SK-N-SH (cell line): ENCODE results near the gene FOSL1. TPM values are rescaled to one million over a fixed set of nuclear protein-coding genes. Genes with fewer than 3 reads are reported as not detected.
A peak's percentile ranks its signal among the peaks of the same experiment; 100 is the strongest.

Experiments used
- CTCF ChIA-PET: fragments of 300-600, 350-600 bp; formaldehyde crosslinking; extraction: SDS; loops from one replicate; lab custom pipeline; 2021; lab: Yijun Ruan, JAX
- POLR2A ChIA-PET: fragments of 350-600 bp; sonication (Branson Sonifier 250); formaldehyde crosslinking; extraction: SDS; loops from one replicate; lab custom pipeline; 2020; ENCODE audit warnings: antibody characterized with exemption, inconsistent platforms; lab: Yijun Ruan, JAX
- DNase-seq: peaks from one replicate; pipeline ENCODE4 v3.0.0; 2012
- H2AFZ ChIP-seq: fragments of 200-600 bp; sonication (generic); 2 replicates; pipeline ENCODE4 v1.8.1; 2016; ENCODE audit warnings: antibody characterized with exemption, mild to moderate bottlenecking, low read depth
- H3F3A ChIP-seq: fragments of 200-600 bp; sonication (generic); replicated peaks from 2 replicates; pipeline ENCODE3; 2016; ENCODE audit warnings: antibody characterized with exemption, mild to moderate bottlenecking; ENCODE audit not compliant: insufficient read depth
- H3K27ac ChIP-seq, 2 experiments: fragments of 200-500 bp in 1 of 2; fragments of 200-600 bp in 1 of 2; sonication (Bioruptor generic) in 1 of 2; sonication (generic), shearing (Covaris generic) in 1 of 2; 2 replicates each; pipeline versions ENCODE4 v1.5.1 to v1.6.1; 2014 to 2016; ENCODE audit warnings: low read depth in 2 of 2, inconsistent platforms in 1 of 2, low read length in 1 of 2, mild to moderate bottlenecking in 1 of 2, mixed read lengths in 1 of 2
- H3K27me3 ChIP-seq: fragments of 200-600 bp; sonication (generic), shearing (Covaris generic); 2 replicates; pipeline ENCODE4 v1.6.1; 2016; ENCODE audit warnings: mixed run types; ENCODE audit not compliant: insufficient read depth
- H3K36me3 ChIP-seq, 2 experiments: fragments of 200-500 bp in 1 of 2; fragments of 200-600 bp in 1 of 2; sonication (Bioruptor generic) in 1 of 2; sonication (generic) in 1 of 2; replicated peaks in 1 of 2; 2 replicates each; pipeline versions ENCODE3 to v1.5.1; 2014 to 2016; ENCODE audit warnings: low read length in 1 of 2, mild to moderate bottlenecking in 1 of 2; ENCODE audit not compliant: insufficient read depth in 2 of 2, control insufficient read depth in 1 of 2
- H3K4me1 ChIP-seq, 2 experiments: fragments of 200-500 bp in 1 of 2; fragments of 200-600 bp in 1 of 2; sonication (Bioruptor generic) in 1 of 2; sonication (generic), shearing (Covaris generic) in 1 of 2; 2 replicates each; pipeline versions ENCODE4 v1.5.1 to v1.6.1; 2014 to 2016; ENCODE audit warnings: low read depth in 1 of 2, low read length in 1 of 2, mixed run types in 1 of 2; ENCODE audit not compliant: insufficient read depth in 2 of 2, control insufficient read depth in 1 of 2
- H3K4me2 ChIP-seq: fragments of 200-600 bp; sonication (generic), shearing (Covaris generic); 2 replicates; pipeline ENCODE4 v1.6.1; 2017; ENCODE audit warnings: mixed run types
- H3K4me3 ChIP-seq, 2 experiments: fragments of 200-500 bp in 1 of 2; fragments of 200-600 bp in 1 of 2; sonication (Bioruptor generic) in 1 of 2; sonication (generic), shearing (Covaris generic) in 1 of 2; 2 replicates each; pipeline versions ENCODE4 v1.5.1 to v1.8.1; 2014 to 2016; ENCODE audit warnings: low read depth in 2 of 2, inconsistent platforms in 1 of 2, low read length in 1 of 2, mild to moderate bottlenecking in 1 of 2, mixed read lengths in 1 of 2, moderate library complexity in 1 of 2
- H3K79me2 ChIP-seq: fragments of 200-600 bp; sonication (generic); 2 replicates; pipeline ENCODE4 v1.8.1; 2017; ENCODE audit warnings: mild to moderate bottlenecking; ENCODE audit not compliant: insufficient read depth
- H3K9ac ChIP-seq: fragments of 200-600 bp; sonication (generic); 2 replicates; pipeline ENCODE4 v1.6.1; 2017; ENCODE audit warnings: mixed run types
- H3K9me2 ChIP-seq: fragments of 200-600 bp; sonication (generic); 2 replicates; pipeline ENCODE4 v1.6.1; 2017; ENCODE audit warnings: mixed run types
- H3K9me3 ChIP-seq: fragments of 200-600 bp; sonication (generic); 2 replicates; pipeline ENCODE4 v1.6.1; 2017; ENCODE audit warnings: mixed run types, mild to moderate bottlenecking, moderate library complexity
- H4K20me1 ChIP-seq: fragments of 200-600 bp; sonication (generic); 2 replicates; pipeline ENCODE4 v1.6.1; 2017; ENCODE audit warnings: mild to moderate bottlenecking, mixed run types; ENCODE audit not compliant: insufficient read depth
- CHD2 ChIP-seq: fragments of 150-350 bp; IDR thresholded peaks from 2 replicates; pipeline ENCODE4 v1.6.1; 2018; ENCODE audit warnings: low read length; ENCODE audit not compliant: partially characterized antibody
- CTCF ChIP-seq: fragments of 200-600 bp; sonication (generic); IDR thresholded peaks from 2 replicates; pipeline ENCODE4 v1.6.1; 2017; ENCODE audit warnings: antibody characterized with exemption, mild to moderate bottlenecking, moderate library complexity
- ELF1 ChIP-seq: IDR thresholded peaks from 2 replicates; pipeline ENCODE4 v1.4.0; 2012
- EP300 ChIP-seq, 2 experiments: IDR thresholded peaks; 2 replicates each; pipeline versions ENCODE4 v1.4.0 to v1.6.1; 2012; ENCODE audit warnings: borderline replicate concordance in 1 of 2, low read depth in 1 of 2, low read length in 1 of 2
- EZH2phosphoT487 ChIP-seq: fragments of 200-600 bp; sonication (generic); IDR thresholded peaks from 2 replicates; pipeline ENCODE4 v1.6.1; 2017; ENCODE audit warnings: low read depth, mixed run types, mild to moderate bottlenecking, antibody characterized with exemption, moderate library complexity, borderline replicate concordance
- FOSL2 ChIP-seq: IDR thresholded peaks from 2 replicates; pipeline ENCODE4 v1.4.0; 2012; ENCODE audit warnings: low read depth, mild to moderate bottlenecking, moderate library complexity, borderline replicate concordance
- FOXJ3 ChIP-seq: sonication (generic); formaldehyde crosslinking; IDR thresholded peaks from 2 replicates; pipeline ENCODE4 v1.5.1; 2020; ENCODE audit warnings: mild to moderate bottlenecking, missing genetic modification reagents
- FOXM1 ChIP-seq: IDR thresholded peaks from 2 replicates; pipeline ENCODE4 v1.4.0; 2012; ENCODE audit warnings: low read depth, mild to moderate bottlenecking
- GABPA ChIP-seq: IDR thresholded peaks from 2 replicates; pipeline ENCODE4 v1.4.0; 2012; ENCODE audit warnings: low read depth, mild to moderate bottlenecking
- GATA2 ChIP-seq: sonication (generic); formaldehyde crosslinking; IDR thresholded peaks from 2 replicates; pipeline ENCODE4 v1.5.0; 2020; ENCODE audit warnings: mild to moderate bottlenecking, missing genetic modification reagents
- JUND ChIP-seq: IDR thresholded peaks from 2 replicates; pipeline ENCODE4 v1.4.0; 2012
- MEF2A ChIP-seq: IDR thresholded peaks from 2 replicates; pipeline ENCODE4 v1.4.0; 2012; ENCODE audit warnings: low read depth, borderline replicate concordance
- MXI1 ChIP-seq: IDR thresholded peaks from 2 replicates; pipeline ENCODE4 v1.6.1; 2012; ENCODE audit warnings: mild to moderate bottlenecking, low read depth, low read length, improper control_type of control experiment
- RAD21 ChIP-seq: IDR thresholded peaks from 2 replicates; pipeline ENCODE4 v1.6.1; 2012; ENCODE audit warnings: mild to moderate bottlenecking, low read length
- RCOR1 ChIP-seq: fragments of 150-350 bp; IDR thresholded peaks from 2 replicates; pipeline ENCODE4 v1.6.1; 2017; ENCODE audit warnings: antibody characterized with exemption, low read length
- REST ChIP-seq: IDR thresholded peaks from 2 replicates; pipeline ENCODE4 v1.6.1; 2012; ENCODE audit warnings: mild to moderate bottlenecking, low read depth, low read length, moderate library complexity
- RFX5 ChIP-seq: IDR thresholded peaks from 2 replicates; pipeline ENCODE4 v1.6.1; 2012; ENCODE audit warnings: mild to moderate bottlenecking, improper control_type of control experiment, low read length
- RXRA ChIP-seq: IDR thresholded peaks from 2 replicates; pipeline ENCODE4 v1.4.0; 2012; ENCODE audit warnings: low read depth, mild to moderate bottlenecking, borderline replicate concordance
- SIN3A ChIP-seq: IDR thresholded peaks from 2 replicates; pipeline ENCODE4 v1.6.1; 2012; ENCODE audit warnings: low read depth, mild to moderate bottlenecking, low read length, moderate library complexity, borderline replicate concordance
- SMC3 ChIP-seq: IDR thresholded peaks from 2 replicates; pipeline ENCODE4 v1.6.1; 2012; ENCODE audit warnings: low read depth, low read length, improper control_type of control experiment
- TAF1 ChIP-seq: IDR thresholded peaks from 2 replicates; pipeline ENCODE4 v1.6.1; 2012; ENCODE audit warnings: low read depth, mild to moderate bottlenecking, low read length, moderate library complexity, borderline replicate concordance
- TCF12 ChIP-seq: IDR thresholded peaks from 2 replicates; pipeline ENCODE4 v1.4.0; 2012
- TEAD4 ChIP-seq: IDR thresholded peaks from 2 replicates; pipeline ENCODE4 v1.4.0; 2012; ENCODE audit warnings: mild to moderate bottlenecking, borderline replicate concordance; ENCODE audit not compliant: insufficient read depth
- USF1 ChIP-seq: IDR thresholded peaks from 2 replicates; pipeline ENCODE4 v1.4.0; 2012; ENCODE audit warnings: low read depth, borderline replicate concordance
- YY1 ChIP-seq: IDR thresholded peaks from 2 replicates; pipeline ENCODE4 v1.4.0; 2012; ENCODE audit warnings: low read depth, mild to moderate bottlenecking
- WGBS: methylation state at CpG from one replicate; pipeline ENCODE4 v1.1.6; 2017; ENCODE audit warnings: low lambda C conversion rate; 5-methylcytosine and 5-hydroxymethylcytosine counted together
- polyA plus RNA-seq, 3 experiments: library from polyadenylated mRNA; depleted of rRNA; stranded (reverse); fragments of >200 nt; gene quantifications; 2 replicates each; pipeline ENCODE4 v1.2.3, GENCODE V29; 2012
- TF ChIP-seq, protein P1 (sequence below): fragments of 150-350 bp; IDR thresholded peaks from 2 replicates; pipeline ENCODE4 v1.6.1; 2017; ENCODE audit warnings: antibody characterized with exemption, low read length, low read depth, borderline replicate concordance
- TF ChIP-seq, protein P2 (sequence below): IDR thresholded peaks from 2 replicates; pipeline ENCODE4 v1.4.0; 2012; ENCODE audit warnings: low read depth

The FOSL1 gene
- polyA plus RNA-seq, 1 of the 3 experiments (the other 2 are of a cell fraction), result 30.1 TPM

DNA sequence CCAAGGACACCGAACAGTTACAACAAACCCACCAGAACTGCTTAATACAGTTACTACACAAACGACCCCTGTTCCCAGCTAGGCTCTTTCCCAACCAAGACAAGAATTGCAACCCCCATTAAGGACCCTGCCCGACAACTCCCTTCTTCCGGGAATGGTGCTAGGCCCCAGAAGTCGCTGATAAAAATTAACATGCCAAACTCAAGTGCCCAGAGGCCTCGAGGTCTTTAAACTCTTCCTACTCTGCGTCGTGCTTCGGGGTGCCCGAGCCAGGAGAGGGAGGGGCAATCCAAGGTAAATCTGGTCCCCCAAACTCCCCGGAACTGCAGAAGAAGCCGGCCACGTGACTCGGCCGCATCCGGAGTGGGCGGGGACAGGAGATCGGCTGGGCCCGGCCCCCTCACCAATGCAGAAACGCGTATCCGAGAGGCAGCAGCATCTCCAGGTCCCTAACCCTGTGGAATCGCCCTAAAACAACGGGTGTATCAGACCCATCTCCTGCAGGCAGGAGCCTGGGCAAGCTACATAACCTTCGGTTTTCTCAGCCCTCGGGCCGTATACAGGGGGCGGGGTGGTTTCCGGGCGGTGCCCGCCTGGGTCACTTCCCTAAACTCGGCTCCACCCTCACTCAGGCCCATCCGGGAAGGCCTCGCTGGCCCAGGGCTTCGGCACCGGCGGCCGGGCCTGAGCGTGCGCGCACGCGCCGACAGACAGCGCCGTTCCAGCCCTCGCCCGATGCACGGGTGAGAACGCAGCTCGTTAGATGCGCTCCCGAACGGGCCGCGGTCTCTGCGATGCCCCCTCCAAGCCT lies 43.3 kb downstream of the FOSL1 start:
- peak overlapping the region; percentile 93 to 97 for H3K27ac ChIP-seq
- H4K20me1 ChIP-seq, result peaks cover 56% of the 10 kb centered on the region
- H3K36me3 ChIP-seq, result peaks cover 41 to 51% of the 10 kb centered on the region in 2 experiments
- POLR2A ChIA-PET, result interaction anchor here (0.6 to 5.0 kb wide), 2 partner anchors 13 to 145 kb away, joined by 3 to 59 read pairs; partner anchors contain the start of gene KAT5
- H3K4me1 ChIP-seq, result peaks cover 5 to 29% of the 10 kb centered on the region in 2 experiments
- peak overlapping the region; percentile 92 for H3K9ac ChIP-seq
- H3K27me3 ChIP-seq, result no peaks in the 10 kb centered on the region
- H3K9me3 ChIP-seq, result no peaks in the 10 kb centered on the region
- peaks cover 60% of the 10 kb centered on the region for H3K79me2 ChIP-seq
- DNase-seq, result peak; percentile 80
- no peaks in the 10 kb centered on the region for H3K9me2 ChIP-seq
- H3K4me3 ChIP-seq, result peak overlapping the region; percentile 97 to 98
- WGBS, result under 1% methylated on average over 35 of the region's 57 CpGs
- H2AFZ ChIP-seq, result no peak overlapping the region
- H3K4me2 ChIP-seq, result peak overlapping the region; percentile 93
- CTCF ChIA-PET, result interaction anchor here (0.9 to 18.4 kb wide), 5 partner anchors 14 to 112 kb away, joined by 3 to 374 read pairs (median 4); partner anchors contain the start of genes CCDC85B, CTSW and FIBP
- peaks cover 66% of the 10 kb centered on the region for H3F3A ChIP-seq
- no peak for TF ChIP-seq CTCF
- TF ChIP-seq RCOR1, result no peak
- no peak for TF ChIP-seq RFX5
- TF ChIP-seq MEF2A, result no peak
- TF ChIP-seq USF1, result peak; percentile 94
- no peak for TF ChIP-seq FOXM1
- TF ChIP-seq GATA2 (CRISPR knock-in tag), result no peak
- no peak for TF ChIP-seq SMC3
- peak; percentile 32 for TF ChIP-seq ELF1
- TF ChIP-seq JUND, result no peak
- TF ChIP-seq MXI1, result peak; percentile 91
- no peak for TF ChIP-seq TCF12
- TF ChIP-seq CHD2, result peak; percentile 13
- TF ChIP-seq FOSL2, result no peak
- no peak for TF ChIP-seq YY1
- peak; percentile 51; the same call in 1 of the 2 replicates for TF ChIP-seq TAF1
- TF ChIP-seq EZH2phosphoT487, result no peak
- no peak for TF ChIP-seq SIN3A
- no peak for TF ChIP-seq RXRA
- no peak for TF ChIP-seq EP300 (IDR thresholded peaks at IDR 0.05; ENCODE audit: borderline replicate concordance in 1 of 2, low read depth in 1 of 2, low read length in 1 of 2)
- peak; percentile 70 for TF ChIP-seq GABPA
- TF ChIP-seq FOXJ3 (CRISPR knock-in tag), result no peak
- TF ChIP-seq REST, result no peak
- TF ChIP-seq TEAD4, result no peak
- TF ChIP-seq, protein P1, sequence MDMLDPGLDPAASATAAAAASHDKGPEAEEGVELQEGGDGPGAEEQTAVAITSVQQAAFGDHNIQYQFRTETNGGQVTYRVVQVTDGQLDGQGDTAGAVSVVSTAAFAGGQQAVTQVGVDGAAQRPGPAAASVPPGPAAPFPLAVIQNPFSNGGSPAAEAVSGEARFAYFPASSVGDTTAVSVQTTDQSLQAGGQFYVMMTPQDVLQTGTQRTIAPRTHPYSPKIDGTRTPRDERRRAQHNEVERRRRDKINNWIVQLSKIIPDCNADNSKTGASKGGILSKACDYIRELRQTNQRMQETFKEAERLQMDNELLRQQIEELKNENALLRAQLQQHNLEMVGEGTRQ, result peak; percentile 64
- TF ChIP-seq, protein P2, sequence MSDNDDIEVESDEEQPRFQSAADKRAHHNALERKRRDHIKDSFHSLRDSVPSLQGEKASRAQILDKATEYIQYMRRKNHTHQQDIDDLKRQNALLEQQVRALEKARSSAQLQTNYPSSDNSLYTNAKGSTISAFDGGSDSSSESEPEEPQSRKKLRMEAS, result peak; percentile 73
- no peak for TF ChIP-seq RAD21
